BJ (cell line): Measurements from ENCODE around the gene GOLT1A. TPM values are rescaled to one million over a fixed set of nuclear protein-coding genes. Genes with fewer than 3 reads are reported as not detected.

ENCODE experiments used
- CTCF ChIA-PET: fragments of 350-600 bp; formaldehyde crosslinking; extraction: SDS; loops from one replicate; lab custom pipeline; 2021; ENCODE audit warnings: antibody characterized with exemption, inconsistent platforms; lab: Yijun Ruan, JAX
- POLR2A ChIA-PET: fragments of 300-600 bp; sonication (Branson Sonifier 250); formaldehyde crosslinking; extraction: SDS; loops from one replicate; lab custom pipeline; 2021; ENCODE audit warnings: antibody characterized with exemption; lab: Charles Lee
- DNase-seq: peaks from one replicate; pipeline ENCODE4 v3.0.0-alpha.2; 2011; ENCODE audit warnings: low read depth
- H3K27me3 ChIP-seq: 2 replicates; pipeline ENCODE4 v1.6.0; 2011; ENCODE audit warnings: low read length; ENCODE audit not compliant: control insufficient read depth, insufficient read depth
- H3K36me3 ChIP-seq: 2 replicates; pipeline ENCODE4 v1.5.1; 2011; ENCODE audit warnings: low read length; ENCODE audit not compliant: control insufficient read depth, insufficient read depth
- H3K4me3 ChIP-seq: 2 replicates; pipeline ENCODE4 v1.5.1; 2011; ENCODE audit warnings: low read depth, mild to moderate bottlenecking, control low read depth, low read length
- CTCF ChIP-seq: IDR thresholded peaks from 2 replicates; pipeline ENCODE4 v1.5.1; 2011; ENCODE audit warnings: low read depth, mild to moderate bottlenecking, control low read depth, inconsistent platforms, low read length, moderate library complexity; ENCODE audit not compliant: insufficient read depth
- polyA plus RNA-seq: library from polyadenylated mRNA; depleted of rRNA; stranded (reverse); fragments of >200 nt; gene quantifications from 2 replicates; pipeline ENCODE4 v1.2.3, GENCODE V29; 2011

The GOLT1A gene
- polyA plus RNA-seq, 1 experiment = 0.21 TPM

DNA sequence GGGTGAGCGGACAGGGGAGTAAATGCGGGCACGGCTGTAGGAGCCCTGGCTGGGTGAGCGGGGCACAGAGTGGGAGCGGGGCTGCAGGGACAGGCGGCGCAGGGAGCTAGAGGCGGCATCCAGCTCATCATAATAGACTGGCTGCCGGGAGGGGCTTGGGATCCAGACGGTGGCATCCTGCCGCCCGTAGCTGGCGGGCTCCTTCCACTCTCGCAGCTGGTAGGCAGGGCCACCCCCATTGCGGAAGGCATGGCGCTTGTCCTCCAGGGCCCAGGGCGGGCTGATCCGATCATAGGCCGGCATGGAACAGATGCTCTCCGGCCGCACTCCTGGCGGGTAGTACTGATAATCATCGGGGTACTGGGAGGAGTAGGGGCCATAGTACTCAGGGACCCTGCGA is 43.7 kb upstream of the GOLT1A start:
- ChIA-PET POLR2A (no interaction called here), CTCF (interaction anchor here (0.5 to 12.0 kb wide), 14 partner anchors 11 to 104 kb away, joined by 3 to 218 read pairs (median 6); partner anchors contain the start of genes GOLT1A and PLEKHA6)
- no peak for TF ChIP-seq CTCF
- H3K4me3 ChIP-seq = no peak overlapping the region
- H3K36me3 ChIP-seq = peaks cover 5% of the 10 kb centered on the region
- no peak for DNase-seq
- H3K27me3 ChIP-seq = no peaks in the 10 kb centered on the region

DNA sequence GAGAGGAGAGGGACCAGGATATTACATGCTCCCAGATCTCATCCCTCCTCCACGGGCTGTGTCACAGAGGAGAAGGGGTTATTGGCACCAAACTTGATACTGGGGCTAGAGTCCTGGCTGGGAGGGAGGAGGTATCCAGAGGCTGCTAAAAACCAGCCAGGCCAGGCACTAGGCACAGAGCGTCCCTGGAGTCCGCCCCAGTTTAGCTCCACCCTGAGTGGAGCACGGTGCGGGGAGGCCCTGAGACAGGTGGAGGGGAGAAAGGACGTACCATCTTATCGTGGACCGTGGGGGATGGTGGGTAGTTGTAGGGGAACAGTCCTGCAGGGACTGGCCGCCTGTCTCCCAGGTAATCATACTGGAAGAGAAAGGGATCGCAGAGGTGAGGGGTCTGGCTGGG is 42.7 kb upstream of the GOLT1A start:
- H3K27me3 ChIP-seq = no peaks in the 10 kb centered on the region
- peaks cover 5% of the 10 kb centered on the region for H3K36me3 ChIP-seq
- ChIA-PET POLR2A (interaction anchor here (0.7 kb wide), 1 partner anchor 9 kb away, joined by 3 read pairs; no protein-coding TSS in a partner anchor), CTCF (interaction anchor here (0.6 to 12.0 kb wide), 10 partner anchors 11 to 105 kb away, joined by 3 to 218 read pairs (median 5); partner anchors contain the start of genes GOLT1A and PLEKHA6)
- no peak overlapping the region for H3K4me3 ChIP-seq
- no peak for DNase-seq
- no peak for TF ChIP-seq CTCF

- no peak for TF ChIP-seq CTCF
- CTCF ChIA-PET = interaction anchor here (1.5 to 12.0 kb wide), 7 partner anchors 12 to 105 kb away, joined by 3 to 218 read pairs (median 13); partner anchors contain the start of genes GOLT1A and PLEKHA6
- POLR2A ChIA-PET = interaction anchor here (0.6 to 0.7 kb wide), 2 partner anchors 8 to 649 kb away, joined by 3 to 5 read pairs; no protein-coding TSS in a partner anchor
- Histone ChIP-seq H3K36me3 (peaks cover 5% of the 10 kb centered on the region), H3K27me3 (no peaks in the 10 kb centered on the region), H3K4me3 (no peak overlapping the region)
- no peak for DNase-seq
These were observed 42.2 kb upstream of the GOLT1A start for GRCh38 chr1:204255966-204256365.

DNA sequence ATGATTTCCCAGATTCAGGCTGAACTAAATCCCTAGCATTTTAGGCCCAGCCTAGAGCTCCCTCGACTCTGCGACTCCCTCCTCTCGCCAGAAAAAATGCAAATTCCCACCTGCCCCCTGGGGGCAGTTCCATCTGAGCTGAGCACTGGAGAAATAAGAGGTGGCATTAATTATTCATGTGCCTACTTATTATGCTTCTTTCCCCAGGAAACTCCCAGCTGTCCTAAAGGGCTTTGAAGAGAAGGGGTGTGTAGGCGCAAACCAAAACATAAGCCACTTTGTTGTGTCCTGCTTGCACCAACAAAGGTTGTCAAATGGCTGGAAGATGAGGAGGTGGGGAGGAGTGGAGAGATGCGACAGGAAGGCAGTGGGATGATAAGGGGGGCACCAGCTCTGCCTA is 41.4 kb upstream of the GOLT1A start:
- H3K4me3 ChIP-seq = no peak overlapping the region
- no peaks in the 10 kb centered on the region for H3K27me3 ChIP-seq
- no peak for TF ChIP-seq CTCF
- DNase-seq = no peak
- CTCF ChIA-PET = interaction anchor here (1.3 to 12.0 kb wide), 10 partner anchors 13 to 106 kb away, joined by 3 to 218 read pairs (median 6); partner anchors contain the start of genes GOLT1A and PLEKHA6
- POLR2A ChIA-PET = interaction anchor here (0.6 kb wide), 1 partner anchor 648 kb away, joined by 5 read pairs; no protein-coding TSS in a partner anchor
- peaks cover 5% of the 10 kb centered on the region for H3K36me3 ChIP-seq

DNA sequence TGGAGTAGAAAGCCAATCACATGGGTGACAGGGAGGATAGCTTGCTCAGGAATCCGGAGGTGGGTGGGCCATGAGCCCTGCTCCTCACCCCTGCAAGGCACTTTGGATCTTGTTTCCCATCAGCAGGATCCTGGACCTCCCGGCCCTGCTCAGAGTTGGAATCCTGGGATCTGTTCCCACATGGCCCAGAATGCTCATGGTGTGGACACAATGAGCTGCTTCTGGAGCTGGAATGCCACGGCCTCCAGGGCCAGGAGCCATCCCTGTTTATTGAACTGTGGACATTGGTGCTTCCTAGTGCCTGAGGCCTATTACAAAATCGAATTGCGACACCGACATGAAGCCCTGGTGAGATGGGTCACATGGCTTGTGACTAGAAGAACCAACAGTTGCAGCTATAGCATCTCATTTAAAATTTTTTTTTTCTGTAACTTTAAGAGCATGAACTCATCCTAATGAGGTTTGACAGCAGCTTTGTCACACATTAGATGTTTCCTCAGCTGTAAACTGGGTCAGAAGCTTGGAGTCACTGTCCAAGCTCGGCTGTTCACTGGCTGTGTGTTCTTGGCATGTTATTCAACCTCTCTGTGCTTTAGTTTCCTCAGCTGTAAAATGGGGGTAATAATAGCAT is 40.4 kb upstream of the GOLT1A start:
- DNase-seq = peak; percentile 76
- TF ChIP-seq CTCF = no peak
- H3K4me3 ChIP-seq = no peak overlapping the region
- ChIA-PET CTCF (interaction anchor here (0.6 to 12.0 kb wide), 15 partner anchors 10 to 113 kb away, joined by 3 to 218 read pairs (median 5); partner anchors contain the start of genes GOLT1A and PLEKHA6), POLR2A (interaction anchor here (0.9 kb wide), 1 partner anchor 9 kb away, joined by 5 read pairs; no protein-coding TSS in a partner anchor)
- H3K36me3 ChIP-seq = peaks cover 5% of the 10 kb centered on the region
- H3K27me3 ChIP-seq = no peaks in the 10 kb centered on the region
